Measurements from ENCODE around the gene CMTR2.

The CMTR2 gene

GRCh38 chr16:71258372-71258771, 30.8 kb downstream of the CMTR2 start:
- H2BK5ac ChIP-seq (ENCODE audit: low read depth, low read length, poor library complexity) = no peak overlapping the region
- no peaks in the 10 kb centered on the region for H3K9me3 ChIP-seq (ENCODE audit: insufficient read depth, low read depth, low read length)
- H4K91ac ChIP-seq (ENCODE audit: low read depth, low read length) = no peak overlapping the region
- H2AFZ ChIP-seq (ENCODE audit: insufficient read depth, low read length, poor library complexity) = no peak overlapping the region
- no peak overlapping the region for H3K18ac ChIP-seq (ENCODE audit: low read length)
- no peak overlapping the region for H2BK12ac ChIP-seq (ENCODE audit: low read length)
- DNase-seq = no peak
- H3K4ac ChIP-seq (ENCODE audit: low read depth, low read length) = no peak overlapping the region
- H3K4me2 ChIP-seq (ENCODE audit: low read length) = no peak overlapping the region
- no peak overlapping the region for H3K14ac ChIP-seq (ENCODE audit: low read length)
- no peak overlapping the region for H2BK120ac ChIP-seq (ENCODE audit: insufficient read depth, low read length, poor library complexity)
- H3K9ac ChIP-seq (ENCODE audit: low read length) = no peak overlapping the region
- H2AK5ac ChIP-seq (ENCODE audit: low read length) = no peak overlapping the region
- H4K8ac ChIP-seq (ENCODE audit: low read depth, low read length) = no peak overlapping the region
- H3K79me2 ChIP-seq (ENCODE audit: control insufficient read depth, insufficient read depth, low read length, poor library complexity) = no peaks in the 10 kb centered on the region
- no peaks in the 10 kb centered on the region for H3K27me3 ChIP-seq (ENCODE audit: insufficient read depth, low read length)
- H3K36me3 ChIP-seq (ENCODE audit: control insufficient read depth in 1 of 2, insufficient read depth in 2 of 2, low read length in 2 of 2) = no peaks in the 10 kb centered on the region
- no peak overlapping the region for H3K4me3 ChIP-seq (ENCODE audit: low read depth, low read length)
- WGBS (ENCODE audit: extremely low coverage, insufficient coverage, insufficient read length) = no CpG with 5 or more reads among the region's 1 CpG
- no peaks in the 10 kb centered on the region for H3K79me1 ChIP-seq (ENCODE audit: low read length)
- no peak overlapping the region for H4K12ac ChIP-seq (ENCODE audit: low read depth, low read length)
- H3K27ac ChIP-seq (ENCODE audit: low read depth, low read length) = no peak overlapping the region
- H3K4me1 ChIP-seq (ENCODE audit: control insufficient read depth in 1 of 2, insufficient read depth in 2 of 2, low read length in 2 of 2) = no peaks in the 10 kb centered on the region
- H3K23ac ChIP-seq (ENCODE audit: low read length) = no peak overlapping the region

- WGBS (ENCODE audit: extremely low coverage, insufficient coverage, insufficient read length) = no CpG with 5 or more reads among the region's 1 CpG
- Histone ChIP-seq H4K91ac (ENCODE audit: low read depth, low read length) (no peak overlapping the region), H3K79me2 (ENCODE audit: control insufficient read depth, insufficient read depth, low read length, poor library complexity) (no peaks in the 10 kb centered on the region), H3K9me3 (ENCODE audit: insufficient read depth, low read depth, low read length) (no peaks in the 10 kb centered on the region), H3K79me1 (ENCODE audit: low read length) (no peaks in the 10 kb centered on the region), H3K27ac (ENCODE audit: low read depth, low read length) (no peak overlapping the region), H2BK12ac (ENCODE audit: low read length) (no peak overlapping the region), H3K4me1 (ENCODE audit: control insufficient read depth in 1 of 2, insufficient read depth in 2 of 2, low read length in 2 of 2) (no peaks in the 10 kb centered on the region), H3K9ac (ENCODE audit: low read length) (no peak overlapping the region), H3K14ac (ENCODE audit: low read length) (no peak overlapping the region), H4K12ac (ENCODE audit: low read depth, low read length) (no peak overlapping the region), H3K18ac (ENCODE audit: low read length) (no peak overlapping the region), H2AFZ (ENCODE audit: insufficient read depth, low read length, poor library complexity) (no peak overlapping the region), H3K23ac (ENCODE audit: low read length) (no peak overlapping the region), H3K4me3 (ENCODE audit: low read depth, low read length) (no peak overlapping the region), H2BK5ac (ENCODE audit: low read depth, low read length, poor library complexity) (no peak overlapping the region), H3K36me3 (ENCODE audit: control insufficient read depth in 1 of 2, insufficient read depth in 2 of 2, low read length in 2 of 2) (no peaks in the 10 kb centered on the region), H3K27me3 (ENCODE audit: insufficient read depth, low read length) (no peaks in the 10 kb centered on the region), H4K8ac (ENCODE audit: low read depth, low read length) (no peak overlapping the region), H3K4ac (ENCODE audit: low read depth, low read length) (no peak overlapping the region), H2AK5ac (ENCODE audit: low read length) (no peak overlapping the region), H2BK120ac (ENCODE audit: insufficient read depth, low read length, poor library complexity) (no peak overlapping the region), H3K4me2 (ENCODE audit: low read length) (no peak overlapping the region)
- DNase-seq = no peak
Measured at GRCh38 chr16:71257768-71258167, 31.4 kb downstream of the CMTR2 start.

- no peaks in the 10 kb centered on the region for H3K36me3 ChIP-seq (ENCODE audit: control insufficient read depth in 1 of 2, insufficient read depth in 2 of 2, low read length in 2 of 2)
- H3K79me1 ChIP-seq (ENCODE audit: low read length) = no peaks in the 10 kb centered on the region
- no peak for DNase-seq
- H2BK120ac ChIP-seq (ENCODE audit: insufficient read depth, low read length, poor library complexity) = no peak overlapping the region
- H3K79me2 ChIP-seq (ENCODE audit: control insufficient read depth, insufficient read depth, low read length, poor library complexity) = no peaks in the 10 kb centered on the region
- H3K23ac ChIP-seq (ENCODE audit: low read length) = no peak overlapping the region
- no peak overlapping the region for H3K9ac ChIP-seq (ENCODE audit: low read length)
- no peak overlapping the region for H2BK12ac ChIP-seq (ENCODE audit: low read length)
- H2AK5ac ChIP-seq (ENCODE audit: low read length) = no peak overlapping the region
- H3K27me3 ChIP-seq (ENCODE audit: insufficient read depth, low read length) = no peaks in the 10 kb centered on the region
- no peak overlapping the region for H2BK5ac ChIP-seq (ENCODE audit: low read depth, low read length, poor library complexity)
- no peak overlapping the region for H3K4me2 ChIP-seq (ENCODE audit: low read length)
- H3K14ac ChIP-seq (ENCODE audit: low read length) = no peak overlapping the region
- no peak overlapping the region for H4K91ac ChIP-seq (ENCODE audit: low read depth, low read length)
- H4K8ac ChIP-seq (ENCODE audit: low read depth, low read length) = no peak overlapping the region
- no peak overlapping the region for H3K4me3 ChIP-seq (ENCODE audit: low read depth, low read length)
- WGBS (ENCODE audit: extremely low coverage, insufficient coverage, insufficient read length) = no CpG with 5 or more reads among the region's 6 CpGs
- no peaks in the 10 kb centered on the region for H3K9me3 ChIP-seq (ENCODE audit: insufficient read depth, low read depth, low read length)
- H3K4me1 ChIP-seq (ENCODE audit: control insufficient read depth in 1 of 2, insufficient read depth in 2 of 2, low read length in 2 of 2) = no peaks in the 10 kb centered on the region
- no peak overlapping the region for H3K27ac ChIP-seq (ENCODE audit: low read depth, low read length)
- H3K4ac ChIP-seq (ENCODE audit: low read depth, low read length) = no peak overlapping the region
- no peak overlapping the region for H2AFZ ChIP-seq (ENCODE audit: insufficient read depth, low read length, poor library complexity)
- H3K18ac ChIP-seq (ENCODE audit: low read length) = no peak overlapping the region
- no peak overlapping the region for H4K12ac ChIP-seq (ENCODE audit: low read depth, low read length)
Measured at GRCh38 chr16:71255721-71256120, 33.5 kb downstream of the CMTR2 start.

GRCh38 chr16:71254832-71255525, 34.2 kb downstream of the CMTR2 start:
- H3K4me2 ChIP-seq (ENCODE audit: low read length) = no peak overlapping the region
- H2BK12ac ChIP-seq (ENCODE audit: low read length) = no peak overlapping the region
- H3K36me3 ChIP-seq (ENCODE audit: control insufficient read depth in 1 of 2, insufficient read depth in 2 of 2, low read length in 2 of 2) = no peaks in the 10 kb centered on the region
- no peaks in the 10 kb centered on the region for H3K27me3 ChIP-seq (ENCODE audit: insufficient read depth, low read length)
- H3K18ac ChIP-seq (ENCODE audit: low read length) = no peak overlapping the region
- no peak overlapping the region for H2AFZ ChIP-seq (ENCODE audit: insufficient read depth, low read length, poor library complexity)
- no peak overlapping the region for H2BK5ac ChIP-seq (ENCODE audit: low read depth, low read length, poor library complexity)
- no peak overlapping the region for H3K4ac ChIP-seq (ENCODE audit: low read depth, low read length)
- H4K8ac ChIP-seq (ENCODE audit: low read depth, low read length) = no peak overlapping the region
- H2AK5ac ChIP-seq (ENCODE audit: low read length) = no peak overlapping the region
- no peak overlapping the region for H2BK120ac ChIP-seq (ENCODE audit: insufficient read depth, low read length, poor library complexity)
- H3K4me1 ChIP-seq (ENCODE audit: control insufficient read depth in 1 of 2, insufficient read depth in 2 of 2, low read length in 2 of 2) = no peaks in the 10 kb centered on the region
- no CpG with 5 or more reads among the region's 4 CpGs for WGBS (ENCODE audit: extremely low coverage, insufficient coverage, insufficient read length)
- H3K14ac ChIP-seq (ENCODE audit: low read length) = no peak overlapping the region
- no peak overlapping the region for H3K4me3 ChIP-seq (ENCODE audit: low read depth, low read length)
- no peaks in the 10 kb centered on the region for H3K9me3 ChIP-seq (ENCODE audit: insufficient read depth, low read depth, low read length)
- no peak overlapping the region for H3K9ac ChIP-seq (ENCODE audit: low read length)
- no peak overlapping the region for H3K23ac ChIP-seq (ENCODE audit: low read length)
- H4K12ac ChIP-seq (ENCODE audit: low read depth, low read length) = no peak overlapping the region
- no peaks in the 10 kb centered on the region for H3K79me2 ChIP-seq (ENCODE audit: control insufficient read depth, insufficient read depth, low read length, poor library complexity)
- H3K79me1 ChIP-seq (ENCODE audit: low read length) = no peaks in the 10 kb centered on the region
- H3K27ac ChIP-seq (ENCODE audit: low read depth, low read length) = no peak overlapping the region
- DNase-seq = no peak
- H4K91ac ChIP-seq (ENCODE audit: low read depth, low read length) = no peak overlapping the region

All from trophoblast cell (in vitro differentiated cells and primary cell).